Hepatocyte (in vitro differentiated cells): Measurements from ENCODE around the gene ABCC6.
"Not testable (repeated sequence)": the region's sequence is repeated elsewhere in the genome, so short reads cannot be mapped to it uniquely, and the experiment has no call there.

Source experiments
- EZH2 ChIP-seq: fragments of 200-600 bp; sonication (generic); IDR thresholded peaks from 2 replicates; pipeline ENCODE4 v1.6.1; 2016; ENCODE audit warnings: antibody characterized with exemption, mild to moderate bottlenecking, borderline replicate concordance
- TF ChIP-seq, protein P1 (sequence below): fragments of 200-600 bp; sonication (generic); IDR thresholded peaks from 2 replicates; pipeline ENCODE4 v1.5.1; 2016; ENCODE audit warnings: antibody characterized with exemption, mild to moderate bottlenecking; ENCODE audit not compliant: poor library complexity

DNA sequence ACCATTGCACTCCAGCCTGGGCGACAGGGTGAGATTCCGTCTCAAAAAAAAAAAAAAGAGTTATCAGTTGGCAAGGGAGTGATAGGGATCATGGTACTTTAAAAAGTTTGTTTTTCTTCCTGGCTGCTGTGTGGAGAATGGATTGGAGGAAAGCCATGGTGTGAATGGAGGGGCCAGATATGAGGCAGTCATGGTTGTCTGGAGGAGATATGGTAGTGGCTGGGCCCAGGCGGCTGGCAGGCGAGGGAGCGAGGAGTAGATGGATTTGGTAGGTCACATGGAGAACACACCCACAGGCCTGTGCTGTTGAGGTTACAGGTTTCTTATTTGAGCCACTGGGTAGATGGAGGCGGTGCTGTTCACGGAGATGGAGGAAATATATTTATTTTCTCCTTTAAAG, 35.5 kb upstream of the ABCC6 start:
- TF ChIP-seq, protein P1, sequence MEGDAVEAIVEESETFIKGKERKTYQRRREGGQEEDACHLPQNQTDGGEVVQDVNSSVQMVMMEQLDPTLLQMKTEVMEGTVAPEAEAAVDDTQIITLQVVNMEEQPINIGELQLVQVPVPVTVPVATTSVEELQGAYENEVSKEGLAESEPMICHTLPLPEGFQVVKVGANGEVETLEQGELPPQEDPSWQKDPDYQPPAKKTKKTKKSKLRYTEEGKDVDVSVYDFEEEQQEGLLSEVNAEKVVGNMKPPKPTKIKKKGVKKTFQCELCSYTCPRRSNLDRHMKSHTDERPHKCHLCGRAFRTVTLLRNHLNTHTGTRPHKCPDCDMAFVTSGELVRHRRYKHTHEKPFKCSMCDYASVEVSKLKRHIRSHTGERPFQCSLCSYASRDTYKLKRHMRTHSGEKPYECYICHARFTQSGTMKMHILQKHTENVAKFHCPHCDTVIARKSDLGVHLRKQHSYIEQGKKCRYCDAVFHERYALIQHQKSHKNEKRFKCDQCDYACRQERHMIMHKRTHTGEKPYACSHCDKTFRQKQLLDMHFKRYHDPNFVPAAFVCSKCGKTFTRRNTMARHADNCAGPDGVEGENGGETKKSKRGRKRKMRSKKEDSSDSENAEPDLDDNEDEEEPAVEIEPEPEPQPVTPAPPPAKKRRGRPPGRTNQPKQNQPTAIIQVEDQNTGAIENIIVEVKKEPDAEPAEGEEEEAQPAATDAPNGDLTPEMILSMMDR, result not testable (repeated sequence)
- not testable (repeated sequence) for TF ChIP-seq EZH2
